Neuronal stem cell (in vitro differentiated cells): Measurements from ENCODE around the gene ERG28.

Source experiments
- DNase-seq: peaks from one replicate; pipeline ENCODE4 v3.0.0-alpha.2; 2013; ENCODE audit warnings: low spot score
- H2AFZ ChIP-seq: one replicate; pipeline ENCODE4 v1.6.1; 2013; ENCODE audit warnings: mild to moderate bottlenecking, low read length, inconsistent platforms
- H2AK5ac ChIP-seq: 2 replicates; pipeline ENCODE4 v1.6.1; 2013; ENCODE audit warnings: low read depth, mild to moderate bottlenecking, inconsistent platforms, low read length, moderate library complexity, mixed read lengths
- H2BK120ac ChIP-seq: 2 replicates; pipeline ENCODE4 v1.6.1; 2013; ENCODE audit warnings: low read depth, mild to moderate bottlenecking, inconsistent platforms, low read length, moderate library complexity, mixed read lengths
- H2BK12ac ChIP-seq: one replicate; pipeline ENCODE4 v1.6.1; 2013; ENCODE audit warnings: low read length, inconsistent platforms
- H2BK15ac ChIP-seq: 2 replicates; pipeline ENCODE4 v1.6.1; 2013; ENCODE audit warnings: mild to moderate bottlenecking, low read length, inconsistent platforms, mixed read lengths
- H2BK5ac ChIP-seq: one replicate; pipeline ENCODE4 v1.6.1; 2013; ENCODE audit warnings: inconsistent platforms, mild to moderate bottlenecking, low read length, moderate library complexity
- H3K14ac ChIP-seq: one replicate; pipeline ENCODE4 v1.6.1; 2013; ENCODE audit warnings: low read length, inconsistent platforms
- H3K18ac ChIP-seq: 2 replicates; pipeline ENCODE4 v1.6.1; 2013; ENCODE audit warnings: low read length, inconsistent platforms
- H3K23ac ChIP-seq: 2 replicates; pipeline ENCODE4 v1.6.1; 2013; ENCODE audit warnings: low read depth, mild to moderate bottlenecking, mixed read lengths, low read length, inconsistent platforms; ENCODE audit not compliant: poor library complexity
- H3K27ac ChIP-seq: replicated peaks from 3 replicates; pipeline ENCODE4 v1.5.1; 2013; ENCODE audit warnings: low read length, inconsistent platforms
- H3K27me3 ChIP-seq, 3 experiments: 2 replicates each; pipeline ENCODE4 v1.6.1; 2013; ENCODE audit warnings: low read length in 3 of 3, mild to moderate bottlenecking in 2 of 3, inconsistent platforms in 1 of 3, low read depth in 1 of 3, mixed read lengths in 1 of 3, moderate library complexity in 1 of 3; ENCODE audit not compliant: control insufficient read depth in 3 of 3, insufficient read depth in 3 of 3
- H3K36me3 ChIP-seq, 2 donors: replicated peaks in 1 of 2; 2 replicates each; pipeline ENCODE4 v1.6.1; 2013; ENCODE audit warnings: low read length in 2 of 2; ENCODE audit not compliant: control insufficient read depth in 2 of 2, insufficient read depth in 2 of 2
- H3K4ac ChIP-seq: 2 replicates; pipeline ENCODE4 v1.6.1; 2013; ENCODE audit warnings: inconsistent platforms, mild to moderate bottlenecking, low read length, moderate library complexity
- H3K4me1 ChIP-seq, 2 donors: 1 replicate in 1 of 2; 2 replicates in 1 of 2; pipeline ENCODE4 v1.6.1; 2013; ENCODE audit warnings: low read length in 2 of 2, low read depth in 1 of 2; ENCODE audit not compliant: control insufficient read depth in 2 of 2, insufficient read depth in 1 of 2
- H3K4me2 ChIP-seq: one replicate; pipeline ENCODE4 v1.6.1; 2013; ENCODE audit warnings: mild to moderate bottlenecking, low read length, inconsistent platforms; ENCODE audit not compliant: insufficient read depth, poor library complexity, severe bottlenecking
- H3K4me3 ChIP-seq, 2 donors: 2 replicates each; pipeline ENCODE4 v1.5.1; 2013; ENCODE audit warnings: low read length in 2 of 2, mild to moderate bottlenecking in 2 of 2, inconsistent platforms in 1 of 2, moderate library complexity in 1 of 2
- H3K79me1 ChIP-seq: one replicate; pipeline ENCODE4 v1.6.1; 2013; ENCODE audit warnings: low read depth, mild to moderate bottlenecking, inconsistent platforms, low read length, moderate library complexity
- H3K9ac ChIP-seq: one replicate; pipeline ENCODE4 v1.6.1; 2013; ENCODE audit warnings: mild to moderate bottlenecking, low read depth, low read length, inconsistent platforms; ENCODE audit not compliant: poor library complexity
- H3K9me3 ChIP-seq, 2 donors: replicated peaks in 1 of 2; 2 replicates each; pipeline versions ENCODE3 to v1.6.1; 2013; ENCODE audit warnings: low read length in 2 of 2, mild to moderate bottlenecking in 2 of 2, inconsistent platforms in 1 of 2, low read depth in 1 of 2, mixed read lengths in 1 of 2, moderate library complexity in 1 of 2; ENCODE audit not compliant: control insufficient read depth in 2 of 2, insufficient read depth in 1 of 2
- H4K8ac ChIP-seq: one replicate; pipeline ENCODE4 v1.6.1; 2013; ENCODE audit warnings: low read depth, mild to moderate bottlenecking, inconsistent platforms, low read length, moderate library complexity
- H4K91ac ChIP-seq: one replicate; pipeline ENCODE4 v1.6.1; 2013; ENCODE audit warnings: low read length, low read depth, mild to moderate bottlenecking, inconsistent platforms; ENCODE audit not compliant: poor library complexity
- WGBS, 2 donors: extraction: QIAGEN DNeasy Blood & Tissue Kit; methylation state at CpG; one replicate each; pipeline ENCODE4 v1.1.7; 2013; ENCODE audit warnings: missing lambda C conversion rate in 2 of 2, mixed read lengths in 1 of 2; ENCODE audit not compliant: insufficient read length in 2 of 2, insufficient replicate concordance in 1 of 2; ENCODE audit errors: extremely low coverage in 2 of 2; 5-methylcytosine and 5-hydroxymethylcytosine counted together

ERG28 gene

DNA sequence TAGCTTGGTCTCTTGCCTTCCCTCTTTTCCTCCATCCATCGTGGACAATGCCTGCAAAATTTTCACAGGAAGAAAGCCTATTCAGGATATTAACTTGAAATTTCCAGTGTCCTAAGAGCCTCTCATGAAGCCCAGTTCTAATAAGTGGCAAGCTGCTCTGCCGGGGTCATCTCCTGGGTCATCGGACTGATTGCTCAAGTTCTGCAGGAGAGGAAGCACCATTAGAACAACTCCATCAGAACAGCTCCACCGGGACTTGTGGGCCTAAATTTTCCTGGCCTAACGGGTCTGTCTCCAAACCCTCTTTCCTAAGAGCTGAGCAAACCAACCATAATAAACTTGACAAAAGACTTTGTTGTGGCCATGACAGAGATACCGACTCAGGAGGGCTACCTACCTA lies 13.9 kb downstream of the ERG28 start:
- H2BK12ac ChIP-seq: no peak overlapping the region
- no peak overlapping the region for H3K18ac ChIP-seq
- no peak overlapping the region for H2AFZ ChIP-seq
- H3K4ac ChIP-seq: no peak overlapping the region
- H2AK5ac ChIP-seq: no peak overlapping the region
- H3K79me1 ChIP-seq: no peaks in the 10 kb centered on the region
- no peak overlapping the region for H2BK120ac ChIP-seq
- H3K9me3 ChIP-seq: no peaks in the 10 kb centered on the region
- H4K8ac ChIP-seq: no peak overlapping the region
- no CpG with 5 or more reads among the region's 6 CpGs for WGBS, 2 donors
- H3K23ac ChIP-seq: no peak overlapping the region
- H3K4me2 ChIP-seq: no peak overlapping the region
- H3K4me3 ChIP-seq: no peak overlapping the region
- H4K91ac ChIP-seq: no peak overlapping the region
- H3K27me3 ChIP-seq: no peaks in the 10 kb centered on the region
- no peak overlapping the region for H2BK5ac ChIP-seq
- no peak for DNase-seq
- H3K9ac ChIP-seq: no peak overlapping the region
- no peak overlapping the region for H3K27ac ChIP-seq
- no peak overlapping the region for H3K14ac ChIP-seq
- H3K4me1 ChIP-seq: peaks cover 0 to 2% of the 10 kb centered on the region in 2 donors
- peaks cover 23 to 50% of the 10 kb centered on the region in 2 donors for H3K36me3 ChIP-seq
- no peak overlapping the region for H2BK15ac ChIP-seq

DNA sequence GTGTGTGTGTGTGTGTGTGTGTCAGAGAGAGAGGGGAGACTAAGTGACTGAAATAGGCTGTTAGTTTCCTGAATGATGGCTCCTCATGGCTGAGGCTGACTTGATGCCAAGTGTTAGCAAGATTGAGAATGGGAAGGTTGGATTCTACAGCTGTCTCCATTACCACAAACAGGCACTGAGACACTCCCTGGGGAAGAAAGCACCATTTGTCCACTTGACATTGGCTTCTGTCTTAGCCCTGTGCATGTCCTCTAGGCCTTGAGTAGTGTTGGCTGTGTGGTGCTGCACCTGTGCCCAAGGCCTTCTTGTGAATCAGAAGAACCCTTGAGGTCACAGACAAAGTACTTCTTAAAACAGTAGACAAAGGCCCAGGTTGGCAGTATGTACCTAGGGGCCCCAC lies 15.6 kb downstream of the ERG28 start:
- Histone ChIP-seq H3K4me3 (no peak overlapping the region), H2AFZ (no peak overlapping the region), H3K27me3 (no peaks in the 10 kb centered on the region), H3K4ac (no peak overlapping the region), H3K36me3 (peaks cover 11 to 33% of the 10 kb centered on the region in 2 donors), H3K79me1 (no peaks in the 10 kb centered on the region), H2AK5ac (no peak overlapping the region), H2BK15ac (no peak overlapping the region), H2BK5ac (no peak overlapping the region), H2BK12ac (no peak overlapping the region), H3K23ac (no peak overlapping the region), H4K91ac (no peak overlapping the region), H2BK120ac (no peak overlapping the region), H3K4me2 (no peak overlapping the region), H3K18ac (no peak overlapping the region), H3K4me1 (peaks cover 0 to 2% of the 10 kb centered on the region in 2 donors), H3K14ac (no peak overlapping the region), H3K9ac (no peak overlapping the region), H3K27ac (no peak overlapping the region), H3K9me3 (no peaks in the 10 kb centered on the region), H4K8ac (no peak overlapping the region)
- DNase-seq: no peak

DNA sequence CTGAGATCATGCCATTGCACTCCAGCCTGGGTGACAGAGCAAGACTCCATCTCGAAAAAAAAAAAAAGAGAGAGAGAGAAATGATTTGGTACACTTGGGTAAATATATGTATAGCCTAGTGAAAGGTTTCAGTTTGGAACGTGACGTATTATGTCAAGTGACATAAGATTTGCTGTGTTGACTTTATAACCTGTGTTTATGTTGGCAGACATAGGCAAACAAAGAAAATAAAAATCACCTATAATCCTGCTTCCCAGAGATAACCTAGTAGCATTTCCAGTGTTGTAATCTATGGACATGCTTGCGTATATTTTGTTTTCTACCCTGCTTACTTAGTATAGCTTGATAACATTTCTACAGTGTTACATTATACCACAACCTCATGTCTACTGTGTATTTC lies 16.7 kb downstream of the ERG28 start:
- Histone ChIP-seq H3K27me3 (no peaks in the 10 kb centered on the region), H3K27ac (no peak overlapping the region), H2AK5ac (no peak overlapping the region), H2BK12ac (no peak overlapping the region), H4K91ac (no peak overlapping the region), H3K4ac (no peak overlapping the region), H3K4me2 (no peak overlapping the region), H3K18ac (no peak overlapping the region), H2AFZ (no peak overlapping the region), H2BK120ac (no peak overlapping the region), H3K36me3 (peaks cover 5 to 22% of the 10 kb centered on the region in 2 donors), H3K9ac (no peak overlapping the region), H3K79me1 (no peaks in the 10 kb centered on the region), H3K14ac (no peak overlapping the region), H2BK15ac (no peak overlapping the region), H2BK5ac (no peak overlapping the region), H3K4me1 (peaks cover 0 to 2% of the 10 kb centered on the region in 2 donors), H4K8ac (no peak overlapping the region), H3K9me3 (no peaks in the 10 kb centered on the region), H3K4me3 (no peak overlapping the region), H3K23ac (no peak overlapping the region)
- DNase-seq: no peak
- WGBS, 2 donors: no CpG with 5 or more reads among the region's 4 CpGs

DNA sequence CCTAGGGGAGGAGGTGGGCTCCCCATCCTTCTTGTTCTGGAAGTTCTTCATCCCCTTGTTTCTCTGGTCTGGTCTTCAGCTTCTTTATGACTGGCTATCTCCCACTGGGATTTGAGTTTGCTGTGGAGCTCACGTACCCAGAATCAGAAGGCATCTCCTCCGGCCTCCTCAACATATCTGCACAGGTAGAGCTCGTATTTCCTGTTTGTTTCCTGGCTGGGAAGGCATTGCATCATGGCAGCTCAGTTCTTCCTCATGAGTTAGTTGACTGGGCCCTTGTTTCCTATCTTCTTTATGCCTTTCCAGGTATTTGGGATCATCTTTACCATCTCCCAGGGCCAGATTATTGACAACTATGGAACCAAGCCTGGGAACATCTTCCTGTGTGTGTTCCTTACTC lies 19.8 kb downstream of the ERG28 start:
- H3K23ac ChIP-seq: no peak overlapping the region
- DNase-seq: no peak
- no peaks in the 10 kb centered on the region for H3K9me3 ChIP-seq
- no peak overlapping the region for H2AK5ac ChIP-seq
- no peak overlapping the region for H2BK5ac ChIP-seq
- no peak overlapping the region for H2BK120ac ChIP-seq
- H3K27me3 ChIP-seq: no peaks in the 10 kb centered on the region
- no peak overlapping the region for H4K91ac ChIP-seq
- no peak overlapping the region for H3K4me3 ChIP-seq
- no peak overlapping the region for H2BK15ac ChIP-seq
- no CpG with 5 or more reads among the region's 3 CpGs for WGBS, 2 donors
- H3K27ac ChIP-seq: no peak overlapping the region
- no peaks in the 10 kb centered on the region for H3K36me3 ChIP-seq
- no peak overlapping the region for H2AFZ ChIP-seq
- no peak overlapping the region for H3K9ac ChIP-seq
- H3K18ac ChIP-seq: no peak overlapping the region
- no peak overlapping the region for H2BK12ac ChIP-seq
- H3K4ac ChIP-seq: no peak overlapping the region
- no peak overlapping the region for H3K4me2 ChIP-seq
- H3K4me1 ChIP-seq: peaks cover 0 to 6% of the 10 kb centered on the region in 2 donors
- no peaks in the 10 kb centered on the region for H3K79me1 ChIP-seq
- H4K8ac ChIP-seq: no peak overlapping the region
- H3K14ac ChIP-seq: no peak overlapping the region
